ENCODE data around the gene CARS1.

CARS1 gene

GRCh38 chr11:3000032-3000961 lies 56.9 kb downstream of the CARS1 start:
- ChIA-PET CTCF (interaction anchor here (0.7 to 1.5 kb wide), 3 partner anchors 11 to 24 kb away, joined by 3 to 7 read pairs (median 4); no protein-coding TSS in a partner anchor), POLR2A (no interaction called here)
- Histone ChIP-seq H3K4me1 (ENCODE audit: control extremely low read depth in 1 of 4, control insufficient read depth in 4 of 4, insufficient read depth in 4 of 4, low read length in 3 of 4) (peaks cover 0 to 4% (median 0%) of the 10 kb centered on the region in 4 experiments), H3K9me3 (ENCODE audit: control extremely low read depth in 1 of 5, control insufficient read depth in 4 of 5, insufficient read depth in 2 of 5, low read depth in 1 of 5, low read length in 4 of 5) (no peaks in the 10 kb centered on the region), H3K36me3 (ENCODE audit: control insufficient read depth in 4 of 4, insufficient read depth in 4 of 4, low read length in 3 of 4) (peaks cover 3 to 51% (median 40%) of the 10 kb centered on the region in 4 experiments), H3K27me3 (replicated peaks in 2 of 5; ENCODE audit: control insufficient read depth in 4 of 5, insufficient read depth in 5 of 5, low read length in 4 of 5) (no peaks in the 10 kb centered on the region), H3K27ac (ENCODE audit: insufficient read depth in 1 of 2, low read depth in 1 of 2, low read length in 2 of 2, poor library complexity in 1 of 2, severe bottlenecking in 2 of 2) (no peak overlapping the region), H3K4me3 (ENCODE audit: control insufficient read depth in 1 of 7, extremely low read depth in 1 of 7, insufficient read depth in 4 of 7, low read depth in 2 of 7, low read length in 6 of 7) (no peak overlapping the region)
- DNase-seq, result no peak
- WGBS (ENCODE audit: insufficient coverage), result 96% methylated on average over 15 of the region's 17 CpGs

DNA sequence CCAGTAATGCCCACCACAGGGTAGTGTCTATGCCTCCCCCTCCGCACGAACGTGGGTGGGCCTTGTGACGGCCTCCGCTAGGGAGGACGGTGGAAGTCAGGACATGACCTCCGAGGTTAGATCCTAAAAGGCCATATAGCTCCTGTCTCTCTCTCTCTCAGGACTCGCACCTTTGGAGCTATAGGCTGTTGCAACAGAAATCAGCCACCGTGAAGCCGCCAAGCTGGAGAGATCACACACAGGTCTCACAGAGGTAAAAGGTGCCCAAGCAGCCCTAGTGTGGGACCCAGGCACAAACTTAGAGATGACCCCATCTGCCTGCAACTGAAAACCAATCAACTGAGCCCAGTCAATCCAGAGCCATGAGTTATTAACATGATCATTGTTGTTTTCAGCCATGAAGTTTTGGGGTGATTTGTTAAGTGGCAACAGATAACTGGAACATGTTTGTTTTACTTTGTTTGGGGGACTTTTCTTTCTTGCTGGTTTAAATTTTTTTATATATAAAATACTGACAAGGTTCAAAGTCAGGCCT lies 57.7 kb downstream of the CARS1 start:
- 86% methylated on average over 10 of the region's 10 CpGs for WGBS (ENCODE audit: insufficient coverage)
- peaks cover 3 to 49% (median 38%) of the 10 kb centered on the region in 4 experiments for H3K36me3 ChIP-seq (ENCODE audit: control insufficient read depth in 4 of 4, insufficient read depth in 4 of 4, low read length in 3 of 4)
- no peaks in the 10 kb centered on the region for H3K27me3 ChIP-seq (replicated peaks in 2 of 5; ENCODE audit: control insufficient read depth in 4 of 5, insufficient read depth in 5 of 5, low read length in 4 of 5)
- H3K27ac ChIP-seq (ENCODE audit: insufficient read depth in 1 of 2, low read depth in 1 of 2, low read length in 2 of 2, poor library complexity in 1 of 2, severe bottlenecking in 2 of 2), result no peak overlapping the region
- H3K4me3 ChIP-seq (ENCODE audit: control insufficient read depth in 1 of 7, extremely low read depth in 1 of 7, insufficient read depth in 4 of 7, low read depth in 2 of 7, low read length in 6 of 7), result no peak overlapping the region
- no peak for DNase-seq
- ChIA-PET POLR2A (no interaction called here), CTCF (interaction anchor here (0.7 kb wide), 1 partner anchor 23 kb away, joined by 3 read pairs; no protein-coding TSS in a partner anchor)
- H3K4me1 ChIP-seq (ENCODE audit: control extremely low read depth in 1 of 4, control insufficient read depth in 4 of 4, insufficient read depth in 4 of 4, low read length in 3 of 4), result peaks cover 0 to 4% (median 0%) of the 10 kb centered on the region in 4 experiments
- no peaks in the 10 kb centered on the region for H3K9me3 ChIP-seq (ENCODE audit: control extremely low read depth in 1 of 5, control insufficient read depth in 4 of 5, insufficient read depth in 2 of 5, low read depth in 1 of 5, low read length in 4 of 5)

DNA sequence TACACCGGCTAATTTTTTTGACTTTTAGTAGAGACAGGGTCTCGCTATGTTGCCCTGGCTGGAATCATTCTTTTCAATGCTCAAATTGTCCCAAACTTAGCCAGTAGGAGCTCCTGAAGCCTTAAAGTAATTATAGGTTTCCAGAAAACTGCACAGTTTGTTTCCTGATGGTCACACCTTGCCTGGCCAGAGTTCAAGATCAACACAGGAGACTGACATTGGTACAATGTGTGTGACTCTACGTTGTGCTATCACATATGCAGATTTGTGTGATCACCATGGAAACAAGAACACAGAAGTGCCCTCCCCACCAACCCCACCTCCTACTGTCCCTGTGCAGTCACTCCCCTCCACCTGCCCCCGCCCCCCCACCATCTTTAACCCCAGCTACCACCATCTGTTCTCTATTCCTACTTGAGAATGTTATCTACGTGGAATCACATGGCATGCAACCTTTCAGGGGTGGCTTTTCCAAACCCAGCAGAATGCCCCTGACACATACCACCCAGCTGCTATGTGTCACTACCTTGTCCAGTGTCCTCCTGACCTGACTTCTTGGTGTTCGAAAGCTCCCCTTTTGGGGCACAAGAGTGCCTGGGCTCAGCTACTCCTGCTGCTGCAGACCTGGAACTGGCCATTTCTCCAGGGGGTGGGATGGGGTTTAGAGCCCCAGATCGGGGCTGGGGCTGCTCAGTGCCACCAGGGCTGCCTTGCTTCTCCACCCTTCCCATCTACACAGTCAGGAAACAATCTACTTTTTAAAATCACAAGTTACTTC lies 59.0 kb downstream of the CARS1 start:
- CTCF ChIA-PET, result interaction anchor here (0.9 to 1.5 kb wide), 4 partner anchors 9 to 23 kb away, joined by 3 to 4 read pairs (median 3); no protein-coding TSS in a partner anchor
- DNase-seq, result peak in 1 of 3 donors; percentile 29
- Histone ChIP-seq H3K4me3 (ENCODE audit: control insufficient read depth in 1 of 7, extremely low read depth in 1 of 7, insufficient read depth in 4 of 7, low read depth in 2 of 7, low read length in 6 of 7) (no peak overlapping the region), H3K9me3 (ENCODE audit: control extremely low read depth in 1 of 5, control insufficient read depth in 4 of 5, insufficient read depth in 2 of 5, low read depth in 1 of 5, low read length in 4 of 5) (no peaks in the 10 kb centered on the region), H3K27me3 (replicated peaks in 2 of 5; ENCODE audit: control insufficient read depth in 4 of 5, insufficient read depth in 5 of 5, low read length in 4 of 5) (no peaks in the 10 kb centered on the region), H3K4me1 (ENCODE audit: control extremely low read depth in 1 of 4, control insufficient read depth in 4 of 4, insufficient read depth in 4 of 4, low read length in 3 of 4) (peaks cover 0 to 4% (median 0%) of the 10 kb centered on the region in 4 experiments), H3K27ac (ENCODE audit: insufficient read depth in 1 of 2, low read depth in 1 of 2, low read length in 2 of 2, poor library complexity in 1 of 2, severe bottlenecking in 2 of 2) (no peak overlapping the region), H3K36me3 (ENCODE audit: control insufficient read depth in 4 of 4, insufficient read depth in 4 of 4, low read length in 3 of 4) (peaks cover 3 to 36% (median 28%) of the 10 kb centered on the region in 4 experiments)
- POLR2A ChIA-PET, result no interaction called here
- 100% methylated on average over 1 of the region's 7 CpGs for WGBS (ENCODE audit: insufficient coverage)

DNA sequence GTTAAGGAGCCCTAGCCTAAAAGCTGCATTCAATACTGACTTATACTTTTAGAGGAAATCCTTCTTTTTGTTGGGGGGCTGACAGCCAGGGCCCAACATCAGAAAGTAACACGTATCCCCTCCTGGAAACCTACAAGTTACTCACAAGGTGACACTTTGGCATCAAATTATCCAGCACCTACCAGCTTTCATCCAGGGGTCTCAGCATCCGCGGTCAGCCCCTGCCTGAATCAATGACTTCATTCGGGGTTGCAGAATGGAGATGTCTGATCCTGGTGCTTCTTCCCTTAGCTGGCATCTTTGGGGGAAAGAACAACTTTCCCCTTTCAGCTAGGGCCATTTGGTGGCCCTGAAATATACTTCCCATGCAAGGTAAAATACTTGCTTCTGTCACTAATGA lies 59.8 kb downstream of the CARS1 start:
- Histone ChIP-seq H3K36me3 (ENCODE audit: control insufficient read depth in 4 of 4, insufficient read depth in 4 of 4, low read length in 3 of 4) (peaks cover 3 to 28% (median 23%) of the 10 kb centered on the region in 4 experiments), H3K4me3 (ENCODE audit: control insufficient read depth in 1 of 7, extremely low read depth in 1 of 7, insufficient read depth in 4 of 7, low read depth in 2 of 7, low read length in 6 of 7) (no peak overlapping the region), H3K9me3 (ENCODE audit: control extremely low read depth in 1 of 5, control insufficient read depth in 4 of 5, insufficient read depth in 2 of 5, low read depth in 1 of 5, low read length in 4 of 5) (no peaks in the 10 kb centered on the region), H3K4me1 (ENCODE audit: control extremely low read depth in 1 of 4, control insufficient read depth in 4 of 4, insufficient read depth in 4 of 4, low read length in 3 of 4) (peaks cover 0 to 8% (median 5%) of the 10 kb centered on the region in 4 experiments), H3K27me3 (replicated peaks in 2 of 5; ENCODE audit: control insufficient read depth in 4 of 5, insufficient read depth in 5 of 5, low read length in 4 of 5) (no peaks in the 10 kb centered on the region), H3K27ac (ENCODE audit: insufficient read depth in 1 of 2, low read depth in 1 of 2, low read length in 2 of 2, poor library complexity in 1 of 2, severe bottlenecking in 2 of 2) (no peak overlapping the region)
- 100% methylated on average over 4 of the region's 4 CpGs for WGBS (ENCODE audit: insufficient coverage)
- ChIA-PET POLR2A (no interaction called here), CTCF (interaction anchor here (0.9 to 1.5 kb wide), 4 partner anchors 10 to 24 kb away, joined by 3 to 4 read pairs (median 3); no protein-coding TSS in a partner anchor)
- no peak for DNase-seq

DNA sequence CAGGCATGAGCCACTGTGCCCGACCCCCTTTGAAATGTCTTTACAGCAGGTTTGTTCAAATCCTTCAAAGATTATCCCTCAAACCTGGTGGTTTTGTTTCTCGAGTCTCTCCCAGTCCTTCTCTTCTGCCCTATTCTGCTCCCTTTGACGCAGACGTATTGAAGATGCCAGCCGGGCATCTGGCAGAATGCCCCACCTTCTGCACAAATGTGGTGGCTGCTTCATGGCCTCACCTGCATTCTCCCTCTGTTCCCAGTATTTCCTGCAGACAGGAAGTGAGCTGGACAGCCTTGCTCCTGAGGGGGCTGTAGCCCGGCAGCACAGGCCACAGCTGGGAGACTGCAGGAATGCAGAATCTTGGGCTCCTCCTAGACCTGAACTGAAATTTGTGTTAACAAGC lies 60.2 kb downstream of the CARS1 start:
- Histone ChIP-seq H3K27ac (ENCODE audit: insufficient read depth in 1 of 2, low read depth in 1 of 2, low read length in 2 of 2, poor library complexity in 1 of 2, severe bottlenecking in 2 of 2) (no peak overlapping the region), H3K4me3 (ENCODE audit: control insufficient read depth in 1 of 7, extremely low read depth in 1 of 7, insufficient read depth in 4 of 7, low read depth in 2 of 7, low read length in 6 of 7) (no peak overlapping the region), H3K36me3 (ENCODE audit: control insufficient read depth in 4 of 4, insufficient read depth in 4 of 4, low read length in 3 of 4) (peaks cover 3 to 24% (median 21%) of the 10 kb centered on the region in 4 experiments), H3K27me3 (replicated peaks in 2 of 5; ENCODE audit: control insufficient read depth in 4 of 5, insufficient read depth in 5 of 5, low read length in 4 of 5) (no peaks in the 10 kb centered on the region), H3K9me3 (ENCODE audit: control extremely low read depth in 1 of 5, control insufficient read depth in 4 of 5, insufficient read depth in 2 of 5, low read depth in 1 of 5, low read length in 4 of 5) (no peaks in the 10 kb centered on the region), H3K4me1 (ENCODE audit: control extremely low read depth in 1 of 4, control insufficient read depth in 4 of 4, insufficient read depth in 4 of 4, low read length in 3 of 4) (peaks cover 0 to 6% (median 5%) of the 10 kb centered on the region in 4 experiments)
- ChIA-PET CTCF (interaction anchor here (1.5 kb wide), 1 partner anchor 18 kb away, joined by 3 read pairs; no protein-coding TSS in a partner anchor), POLR2A (no interaction called here)
- DNase-seq, result no peak
- WGBS (ENCODE audit: insufficient coverage), result 98% methylated on average over 6 of the region's 6 CpGs

DNA sequence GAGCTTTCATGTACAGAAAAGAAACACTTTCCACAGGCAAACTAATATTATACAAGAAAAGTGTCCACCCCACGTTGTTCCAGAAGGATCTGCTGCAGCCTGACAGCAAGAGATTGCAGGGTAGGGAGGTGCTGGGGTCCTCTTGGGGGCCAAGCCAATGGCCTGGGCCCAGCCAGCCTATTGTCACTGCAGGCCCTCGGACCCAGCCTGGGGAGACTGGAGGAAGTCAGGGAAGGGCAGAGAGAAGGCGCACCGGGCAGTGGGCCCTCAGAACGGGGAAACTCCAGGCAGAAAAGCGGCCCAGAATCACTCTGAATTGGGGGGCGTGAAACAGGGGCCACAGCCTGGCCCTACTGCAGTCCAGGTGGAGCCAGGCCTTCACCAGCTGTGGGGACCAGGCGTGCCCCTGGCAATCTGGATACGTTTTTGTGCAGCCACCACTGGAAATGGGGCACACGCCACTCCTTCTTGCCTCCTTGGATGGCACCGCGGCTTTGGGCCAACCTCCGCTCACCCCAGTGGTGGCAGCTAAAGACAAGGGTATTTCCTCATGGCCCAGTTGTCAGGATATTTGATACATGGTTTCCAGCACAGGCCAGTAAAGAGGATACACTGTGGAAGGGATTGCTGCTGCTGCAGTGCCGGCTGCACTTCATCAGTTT lies 61.2 kb downstream of the CARS1 start:
- peaks cover 3 to 15% (median 12%) of the 10 kb centered on the region in 4 experiments for H3K36me3 ChIP-seq (ENCODE audit: control insufficient read depth in 4 of 4, insufficient read depth in 4 of 4, low read length in 3 of 4)
- WGBS (ENCODE audit: insufficient coverage), result 90% methylated on average over 14 of the region's 14 CpGs
- DNase-seq, result no peak
- ChIA-PET POLR2A (no interaction called here), CTCF (interaction anchor here (0.9 to 3.4 kb wide), 4 partner anchors 14 to 94 kb away, joined by 3 to 16 read pairs (median 4); no protein-coding TSS in a partner anchor)
- no peak overlapping the region for H3K4me3 ChIP-seq (ENCODE audit: control insufficient read depth in 1 of 7, extremely low read depth in 1 of 7, insufficient read depth in 4 of 7, low read depth in 2 of 7, low read length in 6 of 7)
- no peaks in the 10 kb centered on the region for H3K9me3 ChIP-seq (ENCODE audit: control extremely low read depth in 1 of 5, control insufficient read depth in 4 of 5, insufficient read depth in 2 of 5, low read depth in 1 of 5, low read length in 4 of 5)
- no peak overlapping the region for H3K27ac ChIP-seq (ENCODE audit: insufficient read depth in 1 of 2, low read depth in 1 of 2, low read length in 2 of 2, poor library complexity in 1 of 2, severe bottlenecking in 2 of 2)
- H3K27me3 ChIP-seq (replicated peaks in 2 of 5; ENCODE audit: control insufficient read depth in 4 of 5, insufficient read depth in 5 of 5, low read length in 4 of 5), result no peaks in the 10 kb centered on the region
- H3K4me1 ChIP-seq (ENCODE audit: control extremely low read depth in 1 of 4, control insufficient read depth in 4 of 4, insufficient read depth in 4 of 4, low read length in 3 of 4), result peaks cover 0 to 7% (median 5%) of the 10 kb centered on the region in 4 experiments

All from common myeloid progenitor, CD34-positive (primary cell).